Muscle of leg (tissue), 11 donors: ENCODE data around the gene ICAM5. TPM values are rescaled to one million over a fixed set of nuclear protein-coding genes. Genes with fewer than 3 reads are reported as not detected.

ENCODE experiments used
- DNase-seq: peaks from one replicate; pipeline ENCODE4 v3.0.0; 2013
- H3K27ac ChIP-seq: one replicate; pipeline ENCODE4 v1.5.1; 2013; ENCODE audit warnings: mild to moderate bottlenecking, low read length, control low read depth
- H3K27me3 ChIP-seq: one replicate; pipeline ENCODE4 v1.6.1; 2013; ENCODE audit warnings: low read length; ENCODE audit not compliant: control insufficient read depth, insufficient read depth
- H3K36me3 ChIP-seq: one replicate; pipeline ENCODE4 v1.6.1; 2013; ENCODE audit warnings: low read length; ENCODE audit not compliant: control insufficient read depth, insufficient read depth
- H3K4me1 ChIP-seq: one replicate; pipeline ENCODE4 v1.6.1; 2013; ENCODE audit warnings: low read length; ENCODE audit not compliant: control insufficient read depth, insufficient read depth
- H3K4me3 ChIP-seq: one replicate; pipeline ENCODE4 v1.5.1; 2013; ENCODE audit warnings: low read length, control low read depth
- H3K9me3 ChIP-seq: replicated peaks from 2 replicates; pipeline ENCODE4 v1.6.1; 2013; ENCODE audit warnings: low read depth, low read length; ENCODE audit not compliant: control insufficient read depth
- WGBS: methylation state at CpG from one replicate; pipeline ENCODE4 v1.1.5; 2013; ENCODE audit warnings: missing lambda C conversion rate; ENCODE audit not compliant: insufficient coverage; 5-methylcytosine and 5-hydroxymethylcytosine counted together
- polyA plus RNA-seq, 8 donors: library from polyadenylated mRNA; unstranded; fragments of 120-200 nt; gene quantifications; one replicate each; pipeline versions ENCODE4 v1.2.1 to v1.2.3, GENCODE V29; 2013; ENCODE audit warnings: inconsistent platforms in 1 of 8, low replicate concordance in 1 of 8; ENCODE audit not compliant: insufficient read length in 8 of 8, insufficient read depth in 1 of 8
- total RNA-seq: library from RNA; stranded (reverse); fragments of 120-200 nt; gene quantifications from one replicate; pipeline ENCODE4 v1.2.4, GENCODE V29; 2013

Gene ICAM5
- total and polyA plus RNA-seq, 9 donors: 0.04 to 0.61 (median 0.13) TPM; not detected in 3

DNA sequence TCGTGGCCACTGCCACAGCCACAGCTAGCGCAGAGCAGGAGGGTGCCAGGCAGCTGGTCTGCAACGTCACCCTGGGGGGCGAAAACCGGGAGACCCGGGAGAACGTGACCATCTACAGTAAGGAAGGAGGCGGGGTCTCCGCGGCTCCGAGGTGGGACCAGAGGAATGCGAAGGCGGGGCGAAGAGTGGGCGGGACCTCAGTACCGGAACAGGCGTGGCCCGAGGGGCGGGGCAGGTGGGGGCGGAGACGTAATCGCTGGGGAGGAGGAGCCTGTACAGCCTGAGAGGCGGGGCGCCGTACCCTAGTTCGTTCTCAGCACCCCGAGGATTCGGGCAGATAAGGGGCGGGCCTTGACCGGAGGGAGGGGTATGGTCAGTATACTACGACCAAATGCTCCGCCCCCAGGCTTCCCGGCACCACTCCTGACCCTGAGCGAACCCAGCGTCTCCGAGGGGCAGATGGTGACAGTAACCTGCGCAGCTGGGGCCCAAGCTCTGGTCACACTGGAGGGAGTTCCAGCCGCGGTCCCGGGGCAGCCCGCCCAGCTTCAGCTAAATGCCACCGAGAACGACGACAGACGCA, 2.5 kb downstream of the ICAM5 start:
- WGBS: 1% methylated on average over 45 of the region's 45 CpGs
- no peak overlapping the region for H3K27ac ChIP-seq
- no peaks in the 10 kb centered on the region for H3K36me3 ChIP-seq
- peaks cover 100% of the 10 kb centered on the region for H3K27me3 ChIP-seq
- DNase-seq: peak; percentile 42
- H3K4me1 ChIP-seq: peaks cover 66% of the 10 kb centered on the region
- no peaks in the 10 kb centered on the region for H3K9me3 ChIP-seq
- peak overlapping the region; percentile 17 for H3K4me3 ChIP-seq

DNA sequence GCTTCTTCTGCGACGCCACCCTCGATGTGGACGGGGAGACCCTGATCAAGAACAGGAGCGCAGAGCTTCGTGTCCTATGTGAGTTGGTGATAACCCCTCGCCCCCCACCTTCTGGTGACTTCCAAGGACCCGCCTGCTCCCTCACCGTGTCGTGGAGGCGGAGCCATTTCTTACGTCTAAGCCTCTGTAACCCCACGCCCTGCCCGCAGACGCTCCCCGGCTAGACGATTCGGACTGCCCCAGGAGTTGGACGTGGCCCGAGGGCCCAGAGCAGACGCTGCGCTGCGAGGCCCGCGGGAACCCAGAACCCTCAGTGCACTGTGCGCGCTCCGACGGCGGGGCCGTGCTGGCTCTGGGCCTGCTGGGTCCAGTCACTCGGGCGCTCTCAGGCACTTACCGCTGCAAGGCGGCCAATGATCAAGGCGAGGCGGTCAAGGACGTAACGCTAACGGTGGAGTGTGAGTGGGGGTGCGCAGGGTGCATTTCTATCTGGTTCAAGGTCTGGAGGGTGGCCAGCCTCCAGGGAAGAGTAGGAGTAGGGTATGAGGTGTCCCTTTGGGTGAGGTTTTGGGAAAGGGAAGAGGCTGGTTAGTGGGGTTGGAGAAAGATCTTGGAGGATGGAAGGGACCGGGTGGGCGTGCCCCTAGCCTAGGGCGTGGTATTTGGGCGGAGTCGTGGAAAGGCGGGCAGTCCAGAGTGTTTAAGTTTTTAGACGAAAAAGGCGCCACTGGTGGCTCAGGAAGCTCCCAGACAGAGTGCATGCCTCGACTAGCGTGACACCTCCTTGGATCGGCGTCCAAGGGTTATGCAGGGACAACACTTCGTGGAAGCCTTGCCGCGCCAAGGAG, 3.3 kb downstream of the ICAM5 start:
- H3K36me3 ChIP-seq: no peaks in the 10 kb centered on the region
- no peaks in the 10 kb centered on the region for H3K9me3 ChIP-seq
- H3K27me3 ChIP-seq: peaks cover 100% of the 10 kb centered on the region
- H3K4me3 ChIP-seq: peak overlapping the region; percentile 17
- WGBS: 11% methylated on average over 54 of the region's 56 CpGs
- H3K4me1 ChIP-seq: peaks cover 60% of the 10 kb centered on the region
- no peak overlapping the region for H3K27ac ChIP-seq
- no peak for DNase-seq

GRCh38 chr19:10293637-10294367, 4.0 kb downstream of the ICAM5 start:
- WGBS: 12% methylated on average over 46 of the region's 49 CpGs
- Histone ChIP-seq H3K4me3 (no peak overlapping the region), H3K27me3 (peaks cover 96% of the 10 kb centered on the region), H3K9me3 (no peaks in the 10 kb centered on the region), H3K4me1 (peaks cover 55% of the 10 kb centered on the region), H3K36me3 (no peaks in the 10 kb centered on the region), H3K27ac (no peak overlapping the region)
- DNase-seq: no peak

- peaks cover 50% of the 10 kb centered on the region for H3K4me1 ChIP-seq
- no peaks in the 10 kb centered on the region for H3K36me3 ChIP-seq
- DNase-seq: no peak
- peaks cover 94% of the 10 kb centered on the region for H3K27me3 ChIP-seq
- no peak overlapping the region for H3K4me3 ChIP-seq
- H3K27ac ChIP-seq: no peak overlapping the region
- H3K9me3 ChIP-seq: no peaks in the 10 kb centered on the region
- 4% methylated on average over 21 of the region's 25 CpGs for WGBS
Measured at GRCh38 chr19:10294368-10294697, 4.6 kb downstream of the ICAM5 start.

DNA sequence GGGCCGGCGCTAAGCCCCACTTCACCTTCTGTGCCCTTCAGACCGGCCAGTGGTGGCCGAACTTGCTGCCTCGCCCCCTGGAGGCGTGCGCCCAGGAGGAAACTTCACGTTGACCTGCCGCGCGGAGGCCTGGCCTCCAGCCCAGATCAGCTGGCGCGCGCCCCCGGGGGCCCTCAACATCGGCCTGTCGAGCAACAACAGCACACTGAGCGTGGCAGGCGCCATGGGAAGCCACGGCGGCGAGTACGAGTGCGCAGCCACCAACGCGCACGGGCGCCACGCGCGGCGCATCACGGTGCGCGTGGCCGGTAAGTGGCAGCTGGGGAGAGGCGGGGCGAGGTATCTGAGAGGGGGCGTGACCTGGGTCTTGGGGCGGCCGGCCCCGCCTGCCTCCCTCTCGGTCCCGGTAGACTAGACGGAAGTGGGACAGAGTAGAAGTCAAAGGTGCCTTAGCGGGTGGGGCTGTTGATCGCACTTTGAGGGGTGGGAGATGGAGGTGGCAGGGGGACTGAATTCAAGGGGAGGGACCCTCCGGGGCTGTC, 5.6 kb downstream of the ICAM5 start:
- H3K4me1 ChIP-seq: peaks cover 39% of the 10 kb centered on the region
- no peak overlapping the region for H3K27ac ChIP-seq
- WGBS: under 1% methylated on average over 46 of the region's 48 CpGs
- no peak for DNase-seq
- H3K4me3 ChIP-seq: no peak overlapping the region
- no peaks in the 10 kb centered on the region for H3K9me3 ChIP-seq
- H3K27me3 ChIP-seq: peaks cover 91% of the 10 kb centered on the region
- H3K36me3 ChIP-seq: no peaks in the 10 kb centered on the region

DNA sequence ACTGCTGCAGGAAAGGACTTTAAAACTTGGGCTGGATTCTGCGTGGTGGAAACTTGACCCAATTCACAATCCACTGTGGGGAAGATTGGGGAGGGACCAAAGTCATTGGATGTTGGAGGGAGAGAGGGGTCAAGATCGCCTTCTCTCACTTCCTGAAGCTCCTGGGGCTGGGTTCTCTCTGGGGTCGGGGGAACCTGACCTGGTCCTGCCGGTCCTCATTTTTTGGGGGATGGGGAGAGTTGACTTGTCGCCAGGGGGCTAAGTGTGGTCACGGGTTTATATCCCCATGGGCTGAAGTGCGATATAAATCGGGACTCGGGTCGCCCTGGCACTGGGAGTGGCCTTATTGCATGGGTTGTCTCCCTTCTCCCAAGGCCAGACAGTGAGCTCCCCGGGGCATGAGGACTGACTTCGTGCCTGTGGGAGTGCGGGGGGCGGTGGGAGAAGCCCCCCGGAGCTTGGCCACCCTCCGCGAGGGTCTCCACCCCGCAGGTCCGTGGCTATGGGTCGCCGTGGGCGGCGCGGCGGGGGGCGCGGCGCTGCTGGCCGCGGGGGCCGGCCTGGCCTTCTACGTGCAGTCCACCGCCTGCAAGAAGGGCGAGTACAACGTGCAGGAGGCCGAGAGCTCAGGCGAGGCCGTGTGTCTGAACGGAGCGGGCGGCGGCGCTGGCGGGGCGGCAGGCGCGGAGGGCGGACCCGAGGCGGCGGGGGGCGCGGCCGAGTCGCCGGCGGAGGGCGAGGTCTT, 6.3 kb downstream of the ICAM5 start:
- H3K4me3 ChIP-seq: no peak overlapping the region
- no peaks in the 10 kb centered on the region for H3K9me3 ChIP-seq
- no peaks in the 10 kb centered on the region for H3K36me3 ChIP-seq
- H3K4me1 ChIP-seq: peaks cover 33% of the 10 kb centered on the region
- under 1% methylated on average over 48 of the region's 58 CpGs for WGBS
- peaks cover 85% of the 10 kb centered on the region for H3K27me3 ChIP-seq
- no peak overlapping the region for H3K27ac ChIP-seq
- no peak for DNase-seq

- H3K36me3 ChIP-seq: peaks cover 5% of the 10 kb centered on the region
- 47% methylated on average over 9 of the region's 14 CpGs for WGBS
- DNase-seq: no peak
- no peak overlapping the region for H3K4me3 ChIP-seq
- H3K27ac ChIP-seq: no peak overlapping the region
- peaks cover 52% of the 10 kb centered on the region for H3K27me3 ChIP-seq
- H3K9me3 ChIP-seq: no peaks in the 10 kb centered on the region
- peaks cover 14% of the 10 kb centered on the region for H3K4me1 ChIP-seq
Measured at GRCh38 chr19:10299545-10300458, 10.1 kb downstream of the ICAM5 start.

- no peak overlapping the region for H3K4me3 ChIP-seq
- DNase-seq: no peak
- no peak overlapping the region for H3K27ac ChIP-seq
- WGBS: 65% methylated on average over 11 of the region's 17 CpGs
- H3K4me1 ChIP-seq: no peaks in the 10 kb centered on the region
- peaks cover 9% of the 10 kb centered on the region for H3K36me3 ChIP-seq
- H3K27me3 ChIP-seq: peaks cover 6% of the 10 kb centered on the region
- H3K9me3 ChIP-seq: no peaks in the 10 kb centered on the region
Measured at GRCh38 chr19:10305139-10305806, 15.5 kb downstream of the ICAM5 start.

GRCh38 chr19:10306327-10306726, 16.6 kb downstream of the ICAM5 start:
- H3K36me3 ChIP-seq: peaks cover 17% of the 10 kb centered on the region
- H3K9me3 ChIP-seq: no peaks in the 10 kb centered on the region
- no peak overlapping the region for H3K27ac ChIP-seq
- no peak overlapping the region for H3K4me3 ChIP-seq
- H3K4me1 ChIP-seq: no peaks in the 10 kb centered on the region
- 100% methylated on average over 1 of the region's 5 CpGs for WGBS
- peaks cover 3% of the 10 kb centered on the region for H3K27me3 ChIP-seq
- DNase-seq: no peak
